Measurements from ENCODE around the gene PACS1.
"Not testable (repeated sequence)": the region's sequence is repeated elsewhere in the genome, so short reads cannot be mapped to it uniquely, and the experiment has no call there.

PACS1 gene

GRCh38 chr11:66075273-66075672 is 5.2 kb downstream of the PACS1 start:
- no peak for DNase-seq (ENCODE audit: low read depth in 2 of 2)

- DNase-seq (ENCODE audit: low read depth in 2 of 2): no peak
These were observed 6.5 kb downstream of the PACS1 start for GRCh38 chr11:66076561-66076960.

- no peak for DNase-seq (ENCODE audit: low read depth in 2 of 2)
These were observed 7.9 kb downstream of the PACS1 start for GRCh38 chr11:66077927-66078326.

GRCh38 chr11:66078949-66079348 is 8.9 kb downstream of the PACS1 start:
- not testable (repeated sequence) for DNase-seq (ENCODE audit: low read depth in 2 of 2)

- peak in 1 of 2 experiments; percentile 56 for DNase-seq (ENCODE audit: low read depth in 2 of 2)
These were observed 10.2 kb downstream of the PACS1 start for GRCh38 chr11:66080055-66080817.

GRCh38 chr11:66081505-66081904 is 11.4 kb downstream of the PACS1 start:
- no peak for DNase-seq (ENCODE audit: low read depth in 2 of 2)

GRCh38 chr11:66082946-66083698 is 13.1 kb downstream of the PACS1 start:
- no peak for DNase-seq (ENCODE audit: low read depth in 2 of 2)

- no peak for DNase-seq (ENCODE audit: low read depth in 2 of 2)
These were observed 13.7 kb downstream of the PACS1 start for GRCh38 chr11:66083767-66084166.

GRCh38 chr11:66084821-66085475 is 14.9 kb downstream of the PACS1 start:
- DNase-seq (ENCODE audit: low read depth in 2 of 2): no peak

GRCh38 chr11:66087148-66087908 is 17.3 kb downstream of the PACS1 start:
- DNase-seq (ENCODE audit: low read depth in 2 of 2): no peak

- DNase-seq (ENCODE audit: low read depth in 2 of 2): no peak
These were observed 19.0 kb downstream of the PACS1 start for GRCh38 chr11:66089067-66089466.

- DNase-seq (ENCODE audit: low read depth in 2 of 2): no peak
These were observed 20.2 kb downstream of the PACS1 start for GRCh38 chr11:66090288-66090687.

GRCh38 chr11:66092125-66092524 is 22.1 kb downstream of the PACS1 start:
- not testable (repeated sequence) for DNase-seq (ENCODE audit: low read depth in 2 of 2)

GRCh38 chr11:66099746-66100145 is 29.7 kb downstream of the PACS1 start:
- not testable (repeated sequence) for DNase-seq (ENCODE audit: low read depth in 2 of 2)

GRCh38 chr11:66100272-66101065 is 30.4 kb downstream of the PACS1 start:
- DNase-seq (ENCODE audit: low read depth in 2 of 2): no peak

- no peak for DNase-seq (ENCODE audit: low read depth in 2 of 2)
These were observed 31.0 kb downstream of the PACS1 start for GRCh38 chr11:66101066-66101464.

- DNase-seq (ENCODE audit: low read depth in 2 of 2): no peak
These were observed 34.1 kb downstream of the PACS1 start for GRCh38 chr11:66104057-66104638.

- no peak for DNase-seq (ENCODE audit: low read depth in 2 of 2)
These were observed 36.9 kb downstream of the PACS1 start for GRCh38 chr11:66106786-66107599.

GRCh38 chr11:66107600-66108510 is 37.8 kb downstream of the PACS1 start:
- DNase-seq (ENCODE audit: low read depth in 2 of 2): no peak

Data from fibroblast of skin of left biceps (primary cell).